Duodenal mucosa (tissue), 2 donors: Measurements from ENCODE around the gene ZNF662.
"Not testable (repeated sequence)": the region's sequence is repeated elsewhere in the genome, so short reads cannot be mapped to it uniquely, and the experiment has no call there.

Source experiments
- H3K27ac ChIP-seq: one replicate; pipeline ENCODE4 v1.7.0; 2013; ENCODE audit warnings: low read depth, low read length
- H3K27me3 ChIP-seq, 2 donors: one replicate each; pipeline ENCODE4 v1.7.0; 2013; ENCODE audit warnings: low read length in 2 of 2, control low read depth in 1 of 2; ENCODE audit not compliant: insufficient read depth in 2 of 2, control insufficient read depth in 1 of 2
- H3K36me3 ChIP-seq, 2 donors: one replicate each; pipeline ENCODE4 v1.7.0; 2013; ENCODE audit warnings: low read length in 2 of 2, control low read depth in 1 of 2; ENCODE audit not compliant: insufficient read depth in 2 of 2, control insufficient read depth in 1 of 2
- H3K4me1 ChIP-seq, 2 donors: one replicate each; pipeline ENCODE4 v1.7.0; 2013; ENCODE audit warnings: low read length in 2 of 2, control low read depth in 1 of 2; ENCODE audit not compliant: insufficient read depth in 2 of 2, control insufficient read depth in 1 of 2
- H3K4me3 ChIP-seq, 2 donors: one replicate each; pipeline ENCODE4 v1.7.0; 2013; ENCODE audit warnings: low read length in 2 of 2, low read depth in 1 of 2
- H3K9ac ChIP-seq, 2 donors: one replicate each; pipeline ENCODE4 v1.7.0; 2013; ENCODE audit warnings: low read length in 2 of 2, low read depth in 1 of 2
- H3K9me3 ChIP-seq, 2 donors: one replicate each; pipeline ENCODE4 v1.7.0; 2013; ENCODE audit warnings: low read length in 2 of 2, control low read depth in 1 of 2; ENCODE audit not compliant: control insufficient read depth in 1 of 2

ZNF662 gene

DNA sequence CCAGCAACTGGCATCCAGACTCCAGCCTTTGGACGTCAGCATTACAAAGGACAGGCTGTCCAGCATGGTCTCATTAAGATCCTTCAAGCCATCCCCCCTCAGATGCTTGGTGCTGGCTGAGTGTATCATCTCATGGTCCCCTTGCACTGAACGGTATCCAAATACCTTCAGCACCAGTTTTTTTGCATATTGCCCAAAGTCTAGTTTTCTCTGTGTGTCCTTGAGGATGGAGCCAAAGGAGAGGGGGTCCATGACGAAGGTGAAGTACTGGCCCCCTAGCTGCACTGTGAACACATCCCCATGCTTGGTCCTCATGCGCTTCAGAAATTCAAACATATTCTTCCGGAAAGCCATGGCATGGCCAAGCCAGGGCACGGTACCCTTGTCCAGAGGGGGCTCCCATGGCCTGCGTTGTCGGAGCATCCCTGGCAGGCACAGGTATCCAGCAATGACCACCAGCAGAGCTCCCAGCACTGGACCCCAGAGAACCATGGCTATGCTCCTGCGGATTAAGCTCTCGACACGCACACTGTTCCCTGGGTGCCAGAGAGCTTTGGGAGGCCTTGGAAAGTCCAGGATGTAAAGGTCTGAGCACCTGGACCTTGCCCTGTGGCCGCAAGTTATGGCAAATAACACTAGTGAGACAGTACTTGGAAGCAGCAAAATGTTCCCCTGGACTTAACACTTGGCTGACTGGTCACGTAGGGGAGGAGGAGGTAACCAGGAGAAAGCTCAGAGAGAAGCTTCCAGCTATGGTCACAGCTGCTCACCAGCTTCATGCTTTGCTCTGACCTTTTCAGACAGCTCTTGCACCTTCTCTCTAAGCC, 30.4 kb upstream of the ZNF662 start, which contains the start of gene CYP8B1:
TSS of gene CYP8B1 (minus strand) at position 555 of the 827 bp plus-strand sequence. CDS start at position 492, 63 bp downstream.
- no peaks in the 10 kb centered on the region for H3K36me3 ChIP-seq
- no peaks in the 10 kb centered on the region for H3K27me3 ChIP-seq
- no peak within 1 kb of the TSS for H3K27ac ChIP-seq
- no peaks in the 10 kb centered on the region for H3K9me3 ChIP-seq
- H3K4me1 ChIP-seq, result peaks cover 3 to 4% of the 10 kb centered on the region in 2 donors
- H3K9ac ChIP-seq, result no peak within 1 kb of the TSS
- H3K4me3 ChIP-seq, result no peak within 1 kb of the TSS

DNA sequence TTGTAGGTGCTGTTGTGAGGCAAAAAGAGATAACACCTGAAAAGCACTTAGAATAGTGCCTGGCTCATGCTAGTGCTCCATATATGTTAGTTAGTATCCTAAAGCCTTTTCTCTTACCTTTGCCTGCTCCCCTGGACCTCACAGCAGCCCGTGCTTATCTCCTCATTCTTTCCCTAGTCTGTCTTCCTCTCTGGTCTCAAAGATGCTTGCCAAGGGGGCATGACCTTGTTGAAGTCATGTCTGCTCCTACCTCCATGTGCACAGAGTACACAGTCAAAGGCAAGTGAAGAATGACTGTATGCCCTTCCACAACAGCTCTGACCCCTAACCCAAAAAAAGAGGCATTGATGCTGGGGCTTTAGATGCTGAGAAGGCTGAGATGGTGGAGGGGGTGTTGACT, 29.5 kb upstream of the ZNF662 start:
- Histone ChIP-seq H3K4me1 (peaks cover 6 to 9% of the 10 kb centered on the region in 2 donors), H3K27me3 (no peaks in the 10 kb centered on the region), H3K27ac (no peak overlapping the region), H3K36me3 (no peaks in the 10 kb centered on the region), H3K9me3 (no peaks in the 10 kb centered on the region), H3K4me3 (no peak overlapping the region), H3K9ac (no peak overlapping the region)

DNA sequence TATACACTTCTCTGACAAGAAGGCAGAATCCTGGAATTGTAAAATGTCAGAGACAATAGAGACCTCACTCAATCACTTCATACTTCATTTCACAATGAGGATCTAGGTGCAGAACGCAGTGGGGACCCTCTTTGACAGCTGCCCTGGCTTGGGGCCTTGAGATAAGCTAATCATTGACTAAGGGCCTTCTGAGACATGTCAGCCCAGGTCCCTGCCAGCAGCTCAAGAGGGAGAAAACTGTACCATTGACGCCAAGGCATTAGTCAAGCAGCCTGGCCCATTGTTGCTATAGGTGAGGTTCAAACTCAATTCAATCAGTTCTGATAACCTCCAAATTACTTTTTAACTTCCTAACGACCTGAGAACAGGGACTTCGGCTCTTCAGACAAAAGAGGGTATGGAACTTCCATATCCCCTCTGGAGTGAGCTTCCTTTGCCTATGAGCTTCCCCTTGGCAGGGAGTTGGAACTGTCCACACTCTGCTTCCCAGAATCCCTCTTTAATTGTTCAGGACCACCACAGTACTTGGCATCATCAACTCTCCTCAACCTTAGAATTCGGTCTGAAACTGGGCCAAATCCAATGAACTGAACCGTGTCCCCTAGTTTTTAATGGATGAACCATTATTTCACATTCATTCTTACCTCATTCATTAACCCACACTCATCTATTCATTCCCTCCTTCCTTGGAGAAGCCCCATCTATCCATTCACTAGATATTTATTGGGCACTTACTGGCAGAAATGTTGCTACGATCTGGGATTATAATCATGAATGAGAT, 28.8 kb upstream of the ZNF662 start:
- Histone ChIP-seq H3K4me3 (no peak overlapping the region), H3K9me3 (no peaks in the 10 kb centered on the region), H3K27me3 (no peaks in the 10 kb centered on the region), H3K27ac (no peak overlapping the region), H3K9ac (no peak overlapping the region), H3K4me1 (peaks cover 6 to 9% of the 10 kb centered on the region in 2 donors), H3K36me3 (no peaks in the 10 kb centered on the region)

DNA sequence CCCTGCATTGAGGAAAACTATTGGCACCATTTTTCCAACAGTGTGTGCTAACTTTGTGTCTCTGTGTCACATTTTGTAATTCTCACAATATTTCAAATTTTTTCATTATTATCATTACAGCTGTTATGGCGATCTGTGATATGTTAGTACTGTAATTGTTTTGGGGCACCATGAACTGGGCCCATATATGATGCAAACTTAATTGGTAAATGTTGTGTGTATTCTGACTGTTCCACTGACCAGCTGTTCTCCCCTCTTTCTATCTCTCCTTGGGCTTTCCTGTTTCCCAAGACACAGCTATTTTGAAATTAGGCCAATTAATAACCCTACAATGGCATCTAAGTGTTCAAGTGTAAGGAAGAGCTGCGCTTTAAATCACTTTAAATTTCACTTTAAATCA, 28.1 kb upstream of the ZNF662 start:
- Histone ChIP-seq H3K27ac (no peak overlapping the region), H3K9me3 (no peaks in the 10 kb centered on the region), H3K27me3 (no peaks in the 10 kb centered on the region), H3K36me3 (no peaks in the 10 kb centered on the region), H3K4me1 (peaks cover 6 to 9% of the 10 kb centered on the region in 2 donors), H3K9ac (no peak overlapping the region), H3K4me3 (no peak overlapping the region)

DNA sequence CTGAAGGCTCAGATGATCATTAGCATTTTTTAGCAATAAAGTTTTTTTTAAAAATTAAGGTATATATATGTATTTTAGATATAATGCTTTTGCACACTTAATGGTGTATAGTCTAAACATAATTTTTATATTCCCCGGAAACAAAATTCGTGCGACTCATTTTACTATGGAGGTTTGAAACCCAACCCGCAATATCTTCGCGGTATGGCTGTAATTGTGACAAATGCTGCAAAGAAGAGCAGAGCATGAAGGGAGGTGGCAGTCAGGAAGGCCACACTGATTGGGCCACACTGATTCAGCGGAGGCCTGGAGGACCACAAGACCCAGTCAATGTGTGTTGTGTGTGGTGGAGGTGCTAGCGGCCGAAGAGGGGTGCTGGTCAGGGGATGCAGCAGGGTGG, 25.8 kb upstream of the ZNF662 start:
- Histone ChIP-seq H3K9ac (peak overlapping the region; percentile 84 to 88), H3K9me3 (no peaks in the 10 kb centered on the region), H3K4me1 (peaks cover 6 to 18% of the 10 kb centered on the region in 2 donors), H3K27ac (no peak overlapping the region), H3K27me3 (no peaks in the 10 kb centered on the region), H3K4me3 (peak overlapping the region; percentile 68 to 76), H3K36me3 (no peaks in the 10 kb centered on the region)

DNA sequence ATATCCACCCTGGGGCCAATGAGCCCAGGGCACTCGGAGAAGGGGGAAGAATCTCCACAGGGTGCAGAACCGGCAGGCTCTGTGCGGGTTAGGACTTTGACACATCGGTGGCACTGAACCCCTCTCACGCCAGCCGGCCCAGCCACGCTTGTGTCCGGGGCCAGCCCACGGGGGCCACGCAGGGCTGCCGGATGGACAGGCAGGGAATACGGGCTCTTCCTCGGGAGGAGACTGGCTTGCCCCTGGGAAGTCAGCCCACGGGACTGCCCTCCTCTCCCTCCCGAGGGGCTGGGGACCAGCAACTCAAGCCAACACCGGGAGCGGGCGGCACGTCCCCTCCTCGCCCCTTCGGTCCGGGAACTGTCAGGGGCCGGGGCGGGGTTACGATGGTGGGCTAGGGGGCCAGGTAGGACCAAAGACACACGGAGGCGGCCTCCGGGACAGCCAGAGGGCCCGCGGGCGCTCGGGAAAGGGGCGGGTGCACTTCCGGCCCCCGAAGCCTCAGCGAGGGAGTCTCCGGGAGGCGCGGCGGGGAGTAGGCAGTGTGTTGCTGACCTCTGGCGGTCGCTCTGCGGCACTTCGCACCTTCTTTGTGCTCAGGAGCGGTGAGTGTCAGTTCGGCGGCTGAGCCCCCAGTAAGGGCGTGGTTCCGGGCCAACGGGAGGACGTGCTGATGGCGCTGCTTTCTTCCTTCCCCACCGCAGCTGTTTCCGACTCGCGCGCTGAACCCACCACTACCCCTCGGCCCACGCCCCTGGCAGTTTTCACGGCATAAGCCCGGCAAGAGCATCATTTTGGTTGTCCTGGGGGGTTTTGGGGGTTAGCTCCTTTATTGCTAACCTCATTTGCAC, 25.1 kb upstream of the ZNF662 start:
- H3K9me3 ChIP-seq, result no peaks in the 10 kb centered on the region
- no peak overlapping the region for H3K27ac ChIP-seq

DNA sequence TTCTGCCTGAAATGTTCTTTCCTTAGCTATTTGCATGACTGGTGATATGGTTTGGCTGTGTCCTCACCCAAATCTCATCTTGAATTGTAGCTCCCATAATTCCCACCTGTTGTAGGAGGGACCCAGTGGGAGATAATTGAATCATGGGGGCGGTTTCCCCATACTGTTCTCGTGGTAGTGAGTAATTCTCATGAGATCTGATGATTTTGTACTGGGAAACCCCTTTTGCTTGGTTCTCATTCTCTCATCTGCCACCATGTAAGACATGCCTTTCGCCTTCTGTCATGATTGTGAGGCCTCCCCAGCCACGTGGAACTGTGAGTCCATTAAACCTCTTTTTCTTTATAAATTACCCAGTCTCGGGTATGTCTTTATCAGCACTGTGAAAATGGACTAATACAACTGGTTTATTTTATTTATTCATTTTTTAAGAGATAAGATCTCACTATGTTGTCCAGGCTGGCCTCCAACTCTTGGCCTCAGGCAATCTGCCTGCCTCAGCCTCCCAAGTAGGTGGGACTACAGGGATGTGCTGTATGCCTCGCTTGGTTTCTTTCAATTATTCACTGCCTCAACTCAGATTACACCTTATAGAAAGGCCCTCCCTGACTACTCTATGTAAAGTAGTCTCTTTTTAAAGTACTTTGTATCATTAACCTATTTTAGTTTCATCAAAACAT, 22.6 kb upstream of the ZNF662 start:
- not testable (repeated sequence) for H3K4me3 ChIP-seq

More for the DNA sequence above, 25.1 kb upstream of the ZNF662 start:
- Histone ChIP-seq H3K27me3 (no peaks in the 10 kb centered on the region), H3K36me3 (no peaks in the 10 kb centered on the region), H3K9ac (peak overlapping the region; percentile 84 to 88), H3K4me3 (peak overlapping the region; percentile 68 to 76), H3K4me1 (peaks cover 6 to 19% of the 10 kb centered on the region in 2 donors)

DNA sequence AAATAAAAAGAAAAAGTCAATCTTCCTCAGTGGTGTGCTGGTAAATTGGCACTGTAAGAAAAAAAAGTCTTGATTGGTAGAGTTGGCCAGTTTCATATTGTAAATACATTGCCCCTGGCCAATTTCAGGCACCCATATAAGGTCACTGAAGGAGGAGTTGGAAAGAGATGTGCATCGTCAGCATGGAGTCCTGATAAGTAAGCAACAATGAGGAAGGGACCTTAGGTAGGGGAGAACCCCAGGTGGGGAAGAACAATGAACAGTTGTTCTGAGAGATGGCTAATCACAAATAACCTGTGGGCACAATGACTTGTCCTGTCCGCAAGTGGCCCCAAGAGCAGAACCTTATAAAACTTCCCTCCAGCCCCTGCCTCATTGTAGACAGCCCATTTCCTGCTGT, 21.6 kb upstream of the ZNF662 start:
- Histone ChIP-seq H3K27me3 (no peaks in the 10 kb centered on the region), H3K9ac (no peak overlapping the region), H3K9me3 (no peaks in the 10 kb centered on the region), H3K4me1 (peaks cover 20 to 37% of the 10 kb centered on the region in 2 donors), H3K36me3 (no peaks in the 10 kb centered on the region), H3K27ac (no peak overlapping the region), H3K4me3 (no peak overlapping the region)

More for the DNA sequence above, 22.6 kb upstream of the ZNF662 start:
- H3K4me1 ChIP-seq, result peaks cover 20 to 37% of the 10 kb centered on the region in 2 donors
- H3K27me3 ChIP-seq, H3K9ac ChIP-seq, H3K27ac ChIP-seq, H3K36me3 ChIP-seq, H3K9me3 ChIP-seq: not testable (repeated sequence)

DNA sequence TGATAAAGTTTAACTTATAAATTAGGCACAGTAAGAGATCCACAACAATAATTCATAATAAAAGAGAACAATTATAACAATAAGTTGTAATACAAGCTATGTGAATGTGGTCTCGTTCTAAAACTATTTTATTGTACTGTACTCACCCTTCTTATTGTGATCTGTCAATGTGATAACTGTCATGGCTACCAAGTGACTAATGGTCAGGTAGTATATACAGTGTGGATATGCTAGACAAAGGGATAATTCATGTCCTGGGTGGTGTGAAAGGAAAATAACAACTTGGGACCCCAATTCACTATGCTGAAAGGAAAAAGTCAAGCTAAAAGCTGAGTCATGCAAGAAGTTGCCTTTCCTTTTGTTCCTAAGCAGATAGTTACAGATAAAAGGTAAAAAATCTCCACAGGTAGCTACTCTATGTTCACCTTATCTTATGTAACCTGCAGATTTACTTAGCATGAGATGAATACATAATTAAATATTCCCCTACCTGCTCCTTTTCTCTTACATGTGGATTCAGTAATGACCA, 19.6 kb upstream of the ZNF662 start:
- Histone ChIP-seq H3K27ac (no peak overlapping the region), H3K4me3 (no peak overlapping the region), H3K4me1 (peaks cover 13 to 28% of the 10 kb centered on the region in 2 donors), H3K9me3 (no peaks in the 10 kb centered on the region), H3K9ac (no peak overlapping the region), H3K27me3 (no peaks in the 10 kb centered on the region), H3K36me3 (no peaks in the 10 kb centered on the region)
